Measurements from ENCODE around the gene USP10.

The USP10 gene

DNA sequence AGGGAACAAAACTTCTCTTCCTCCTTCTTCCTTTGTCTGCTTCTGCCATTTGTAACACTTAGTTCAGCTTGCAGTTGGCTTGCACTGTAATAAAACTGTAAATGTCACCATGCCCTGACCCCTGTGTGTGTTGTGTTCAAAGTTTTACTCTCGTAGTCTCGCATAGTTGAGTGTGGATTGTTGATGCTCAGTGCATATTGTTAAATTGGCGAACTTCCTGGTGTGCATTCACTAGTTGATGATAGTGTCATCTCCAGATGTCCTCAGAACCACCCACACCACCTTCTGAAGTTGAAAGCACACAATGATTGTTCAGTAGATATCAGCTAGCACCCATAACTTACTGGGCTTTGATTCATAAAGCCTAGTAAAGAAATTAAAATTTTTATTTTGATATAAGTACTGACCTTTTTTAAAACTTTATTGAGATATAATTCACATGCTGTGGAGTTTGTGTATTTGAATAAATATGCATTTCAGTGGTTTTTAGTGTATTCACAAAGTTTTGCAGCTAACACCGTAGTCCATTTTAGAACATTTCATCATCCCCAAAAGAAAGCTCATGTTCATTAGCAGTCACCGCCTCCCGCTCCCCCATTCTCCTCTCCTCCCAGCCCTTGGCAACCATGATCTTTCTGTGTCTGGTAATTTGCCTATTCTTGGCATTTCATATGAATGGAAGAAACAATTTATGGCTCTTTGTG, 25.0 kb downstream of the USP10 start:
- TF ChIP-seq, protein P1, sequence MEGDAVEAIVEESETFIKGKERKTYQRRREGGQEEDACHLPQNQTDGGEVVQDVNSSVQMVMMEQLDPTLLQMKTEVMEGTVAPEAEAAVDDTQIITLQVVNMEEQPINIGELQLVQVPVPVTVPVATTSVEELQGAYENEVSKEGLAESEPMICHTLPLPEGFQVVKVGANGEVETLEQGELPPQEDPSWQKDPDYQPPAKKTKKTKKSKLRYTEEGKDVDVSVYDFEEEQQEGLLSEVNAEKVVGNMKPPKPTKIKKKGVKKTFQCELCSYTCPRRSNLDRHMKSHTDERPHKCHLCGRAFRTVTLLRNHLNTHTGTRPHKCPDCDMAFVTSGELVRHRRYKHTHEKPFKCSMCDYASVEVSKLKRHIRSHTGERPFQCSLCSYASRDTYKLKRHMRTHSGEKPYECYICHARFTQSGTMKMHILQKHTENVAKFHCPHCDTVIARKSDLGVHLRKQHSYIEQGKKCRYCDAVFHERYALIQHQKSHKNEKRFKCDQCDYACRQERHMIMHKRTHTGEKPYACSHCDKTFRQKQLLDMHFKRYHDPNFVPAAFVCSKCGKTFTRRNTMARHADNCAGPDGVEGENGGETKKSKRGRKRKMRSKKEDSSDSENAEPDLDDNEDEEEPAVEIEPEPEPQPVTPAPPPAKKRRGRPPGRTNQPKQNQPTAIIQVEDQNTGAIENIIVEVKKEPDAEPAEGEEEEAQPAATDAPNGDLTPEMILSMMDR (IDR thresholded peaks at IDR 0.05; ENCODE audit: extremely low read depth, insufficient read depth, missing control alignments), result peak; percentile 2
- peak; percentile 25 for DNase-seq (ENCODE audit: low spot score)
- in situ Hi-C loops (cut with MboI; ENCODE audit: low pct_unique_long_range_greater_than_20kb, low sequenced_read_pairs, unreplicated experiment), result loop anchor here (5.0 kb wide), 1 partner anchor 217 kb away; no protein-coding TSS in a partner anchor

DNA sequence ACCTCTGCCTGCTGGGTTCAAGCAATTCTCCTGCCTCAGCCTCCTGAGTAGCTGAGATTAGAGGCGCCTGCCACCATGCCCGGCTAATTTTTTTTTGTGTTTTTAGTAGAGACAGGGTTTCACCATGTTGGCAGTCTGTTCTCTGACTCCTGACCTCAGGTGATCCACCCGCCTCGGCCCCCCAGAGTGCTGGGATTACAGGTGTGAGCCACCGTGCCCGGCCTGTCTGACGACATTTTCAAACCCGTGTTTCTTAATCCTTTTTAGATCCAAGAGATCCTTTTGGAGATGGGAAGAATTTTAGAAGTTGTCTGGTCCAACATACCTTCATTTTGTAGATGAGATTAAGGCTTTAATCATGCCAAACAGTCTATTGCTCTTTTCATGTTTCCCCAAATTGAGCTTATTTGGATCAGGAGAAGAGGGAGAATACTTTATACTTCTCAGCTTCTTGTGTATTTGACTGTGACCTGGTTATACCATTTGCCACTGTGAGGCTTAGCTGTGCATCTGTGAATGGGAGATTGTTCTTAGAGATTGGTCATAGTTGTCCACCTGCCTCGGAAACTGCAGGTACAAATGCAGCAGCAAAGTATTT, 25.8 kb downstream of the USP10 start:
- no peak for DNase-seq (ENCODE audit: low spot score)
- in situ Hi-C loops (cut with MboI; ENCODE audit: low pct_unique_long_range_greater_than_20kb, low sequenced_read_pairs, unreplicated experiment), result loop anchor here (5.0 kb wide), 1 partner anchor 218 kb away; no protein-coding TSS in a partner anchor
- TF ChIP-seq, protein P1 (IDR thresholded peaks at IDR 0.05; ENCODE audit: extremely low read depth, insufficient read depth, missing control alignments), result no peak

DNA sequence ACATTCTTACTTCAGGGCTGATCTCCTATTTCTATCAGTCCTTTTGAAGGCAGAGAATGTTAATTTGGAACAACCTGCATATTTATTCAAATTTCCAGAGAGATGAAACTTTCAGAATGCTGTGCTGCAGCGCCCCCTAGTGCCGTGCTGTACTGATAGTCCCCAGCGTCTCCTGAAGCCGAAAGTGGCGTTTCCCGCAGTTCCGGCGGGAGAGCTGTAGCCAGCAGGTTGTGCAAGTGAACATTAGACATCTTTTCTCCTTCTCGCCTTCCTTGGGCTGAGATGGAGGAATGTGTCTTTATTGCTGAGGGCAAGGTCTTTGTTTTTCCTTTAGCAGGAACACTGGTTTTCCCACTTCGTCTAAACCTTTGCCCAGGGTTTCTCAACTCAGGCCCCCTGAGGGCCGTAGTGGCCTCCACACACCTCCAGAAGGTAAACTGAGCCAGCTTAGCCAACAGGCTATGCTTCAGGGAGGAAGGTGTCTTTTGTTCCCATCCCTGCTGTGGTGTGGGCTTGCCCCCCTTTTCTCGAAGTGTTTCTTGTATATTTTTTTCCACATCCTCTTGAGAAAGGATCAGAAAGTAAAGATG, 26.4 kb downstream of the USP10 start:
- TF ChIP-seq, protein P1 (IDR thresholded peaks at IDR 0.05; ENCODE audit: extremely low read depth, insufficient read depth, missing control alignments), result peak; percentile 90
- in situ Hi-C loops (cut with MboI; ENCODE audit: low pct_unique_long_range_greater_than_20kb, low sequenced_read_pairs, unreplicated experiment), result loop anchor here (5.0 kb wide), 1 partner anchor 219 kb away; no protein-coding TSS in a partner anchor
- DNase-seq (ENCODE audit: low spot score), result peak; percentile 39

DNA sequence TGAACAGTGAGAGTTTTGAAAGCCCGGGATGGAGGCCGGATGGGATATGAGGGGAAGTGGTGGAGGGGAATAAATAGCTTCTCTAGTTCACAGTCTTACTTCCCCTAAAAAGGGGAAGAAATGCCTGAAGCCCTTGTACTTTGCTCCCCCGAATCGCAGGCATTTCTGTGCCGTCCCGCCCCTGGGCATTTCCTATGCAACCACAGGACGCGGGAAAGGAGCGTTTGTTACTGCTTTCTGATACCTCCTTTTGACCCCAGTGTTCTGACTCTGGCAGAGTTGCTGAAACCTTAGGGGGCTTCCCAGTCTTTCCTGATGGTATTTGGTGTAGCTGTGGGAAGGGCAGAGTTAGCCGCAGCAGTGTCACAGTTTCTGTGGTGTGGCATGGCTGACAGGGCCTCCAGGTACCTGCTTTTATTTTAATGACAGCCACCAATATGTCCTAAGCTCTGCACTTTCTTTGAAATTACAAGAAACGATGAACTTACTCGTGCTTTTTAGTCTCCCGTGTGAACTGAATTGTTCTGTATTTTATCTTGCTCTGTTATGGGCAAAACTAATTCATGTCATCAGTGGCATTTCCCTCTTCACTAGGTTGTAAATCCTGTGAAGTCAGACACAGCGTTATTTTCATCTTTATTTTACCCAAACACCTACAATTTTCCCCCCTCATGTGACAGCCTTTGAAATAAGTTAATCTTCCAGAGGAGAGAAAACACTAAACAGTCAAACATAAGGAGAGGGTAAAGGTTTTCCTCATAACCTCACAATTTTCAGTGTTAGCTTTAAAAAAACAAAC, 27.1 kb downstream of the USP10 start:
- in situ Hi-C loops (cut with MboI; ENCODE audit: low pct_unique_long_range_greater_than_20kb, low sequenced_read_pairs, unreplicated experiment), result loop anchor here (5.0 kb wide), 1 partner anchor 220 kb away; no protein-coding TSS in a partner anchor
- TF ChIP-seq, protein P1 (IDR thresholded peaks at IDR 0.05; ENCODE audit: extremely low read depth, insufficient read depth, missing control alignments), result no peak
- no peak for DNase-seq (ENCODE audit: low spot score)

DNA sequence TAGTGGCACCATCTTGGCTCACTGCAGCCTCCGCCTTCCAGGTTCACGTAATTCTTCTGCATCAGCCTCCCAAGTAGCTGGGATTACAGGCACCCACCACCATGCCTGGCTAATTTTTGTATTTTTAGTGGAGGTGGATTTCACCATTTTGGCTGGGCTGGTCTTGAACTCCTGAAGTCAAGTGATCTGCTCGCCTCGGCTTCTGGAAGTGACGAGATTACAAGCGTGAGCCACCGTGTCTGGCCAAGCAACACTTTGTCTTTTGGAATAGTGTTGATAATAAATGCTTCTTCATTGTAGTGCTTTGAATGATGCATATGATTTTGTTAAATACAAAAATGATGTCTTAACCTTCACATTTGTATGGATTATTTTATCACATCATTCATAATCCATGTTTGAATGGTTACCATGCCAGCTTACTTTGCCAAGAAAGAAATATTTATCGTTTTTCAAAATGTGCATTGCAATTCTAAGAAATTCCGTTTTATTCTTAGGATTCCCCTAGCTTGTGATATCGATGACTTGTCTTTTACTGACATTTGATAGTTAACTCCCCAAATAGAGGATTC, 29.1 kb downstream of the USP10 start:
- TF ChIP-seq, protein P1 (IDR thresholded peaks at IDR 0.05; ENCODE audit: extremely low read depth, insufficient read depth, missing control alignments), result no peak
- in situ Hi-C loops (cut with MboI; ENCODE audit: low pct_unique_long_range_greater_than_20kb, low sequenced_read_pairs, unreplicated experiment), result loop anchor here (5.0 kb wide), 1 partner anchor 222 kb away; no protein-coding TSS in a partner anchor
- no peak for DNase-seq (ENCODE audit: low spot score)

Measured in GM13977 (cell line).